ENCODE data around the gene KIRREL1.

KIRREL1 gene

DNA sequence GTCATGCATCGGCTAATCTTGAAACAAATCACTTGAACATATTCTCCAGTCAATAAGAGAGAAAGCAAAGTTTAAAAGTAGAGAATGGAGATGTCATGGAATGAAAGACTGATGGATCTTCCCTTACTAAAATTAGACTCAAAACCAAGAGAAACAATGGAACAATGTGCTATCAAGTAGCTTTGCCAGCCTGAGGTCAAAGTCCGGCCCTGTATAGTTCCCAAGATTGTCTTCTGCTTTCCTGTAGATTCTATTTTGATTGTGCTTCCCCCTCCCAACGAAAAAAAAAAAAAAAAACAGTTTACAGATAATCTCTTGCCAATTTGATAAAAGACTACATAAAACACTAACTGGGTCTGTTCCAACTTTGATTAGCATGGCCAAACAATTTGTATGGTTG, 40.8 kb upstream of the KIRREL1 start:
- TF ChIP-seq, protein P1, sequence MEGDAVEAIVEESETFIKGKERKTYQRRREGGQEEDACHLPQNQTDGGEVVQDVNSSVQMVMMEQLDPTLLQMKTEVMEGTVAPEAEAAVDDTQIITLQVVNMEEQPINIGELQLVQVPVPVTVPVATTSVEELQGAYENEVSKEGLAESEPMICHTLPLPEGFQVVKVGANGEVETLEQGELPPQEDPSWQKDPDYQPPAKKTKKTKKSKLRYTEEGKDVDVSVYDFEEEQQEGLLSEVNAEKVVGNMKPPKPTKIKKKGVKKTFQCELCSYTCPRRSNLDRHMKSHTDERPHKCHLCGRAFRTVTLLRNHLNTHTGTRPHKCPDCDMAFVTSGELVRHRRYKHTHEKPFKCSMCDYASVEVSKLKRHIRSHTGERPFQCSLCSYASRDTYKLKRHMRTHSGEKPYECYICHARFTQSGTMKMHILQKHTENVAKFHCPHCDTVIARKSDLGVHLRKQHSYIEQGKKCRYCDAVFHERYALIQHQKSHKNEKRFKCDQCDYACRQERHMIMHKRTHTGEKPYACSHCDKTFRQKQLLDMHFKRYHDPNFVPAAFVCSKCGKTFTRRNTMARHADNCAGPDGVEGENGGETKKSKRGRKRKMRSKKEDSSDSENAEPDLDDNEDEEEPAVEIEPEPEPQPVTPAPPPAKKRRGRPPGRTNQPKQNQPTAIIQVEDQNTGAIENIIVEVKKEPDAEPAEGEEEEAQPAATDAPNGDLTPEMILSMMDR (IDR thresholded peaks at IDR 0.05; ENCODE audit: low read depth, low read length) = no peak
- peaks cover 95% of the 10 kb centered on the region for H3K27me3 ChIP-seq (ENCODE audit: insufficient read depth, low read depth, severe bottlenecking)
- no peak overlapping the region for H3K4me3 ChIP-seq (ENCODE audit: low read depth, low read length)
- no peaks in the 10 kb centered on the region for H3K36me3 ChIP-seq
- no peaks in the 10 kb centered on the region for H3K9me3 ChIP-seq (ENCODE audit: severe bottlenecking)
- DNase-seq = no peak
- no peak overlapping the region for H3K27ac ChIP-seq

DNA sequence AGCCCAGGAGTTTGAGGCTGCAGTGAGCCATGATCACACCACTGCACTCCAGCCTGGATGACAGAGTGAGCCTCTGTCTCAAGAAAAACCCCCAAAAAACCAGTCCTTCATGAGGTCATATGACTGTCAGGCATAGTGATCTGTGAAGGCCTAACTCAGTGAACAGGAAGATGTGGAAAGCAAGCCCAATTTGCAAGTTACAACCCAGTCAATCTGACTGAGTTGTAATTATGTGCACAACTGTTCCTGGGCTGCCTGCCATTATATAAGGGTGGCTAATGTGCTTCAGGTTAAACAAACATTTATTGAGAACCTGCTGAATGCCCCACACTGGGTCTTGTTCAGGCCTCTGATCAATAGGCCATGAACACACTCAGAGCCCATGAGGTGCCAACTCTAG, 38.2 kb upstream of the KIRREL1 start:
- Histone ChIP-seq H3K4me3 (ENCODE audit: low read depth, low read length) (no peak overlapping the region), H3K36me3 (no peaks in the 10 kb centered on the region), H3K27ac (no peak overlapping the region), H3K9me3 (ENCODE audit: severe bottlenecking) (no peaks in the 10 kb centered on the region), H3K27me3 (ENCODE audit: insufficient read depth, low read depth, severe bottlenecking) (peaks cover 98% of the 10 kb centered on the region)
- DNase-seq = no peak
- TF ChIP-seq, protein P1 (IDR thresholded peaks at IDR 0.05; ENCODE audit: low read depth, low read length) = no peak

DNA sequence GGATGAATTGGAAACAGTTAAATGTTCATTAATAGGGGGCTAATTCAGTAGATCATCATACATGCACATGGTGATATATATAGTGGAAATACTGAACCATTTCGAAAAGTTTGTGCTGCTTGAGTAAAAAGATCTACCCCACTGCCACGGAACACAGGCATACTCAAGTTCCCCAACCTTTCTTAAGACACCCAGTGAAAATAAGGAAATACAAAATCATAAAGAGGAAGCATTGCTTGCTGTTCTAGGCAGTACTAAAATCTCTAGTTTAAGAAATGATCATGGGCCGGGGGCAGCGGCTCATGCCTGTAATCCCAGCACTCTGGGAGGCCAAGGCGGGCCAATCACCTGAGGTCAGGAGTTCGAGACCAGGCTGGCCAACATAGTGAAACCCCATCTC, 37.6 kb upstream of the KIRREL1 start:
- no peaks in the 10 kb centered on the region for H3K36me3 ChIP-seq
- no peak overlapping the region for H3K4me3 ChIP-seq (ENCODE audit: low read depth, low read length)
- no peaks in the 10 kb centered on the region for H3K9me3 ChIP-seq (ENCODE audit: severe bottlenecking)
- peaks cover 98% of the 10 kb centered on the region for H3K27me3 ChIP-seq (ENCODE audit: insufficient read depth, low read depth, severe bottlenecking)
- TF ChIP-seq, protein P1 (IDR thresholded peaks at IDR 0.05; ENCODE audit: low read depth, low read length) = no peak
- H3K27ac ChIP-seq = no peak overlapping the region
- DNase-seq = no peak

DNA sequence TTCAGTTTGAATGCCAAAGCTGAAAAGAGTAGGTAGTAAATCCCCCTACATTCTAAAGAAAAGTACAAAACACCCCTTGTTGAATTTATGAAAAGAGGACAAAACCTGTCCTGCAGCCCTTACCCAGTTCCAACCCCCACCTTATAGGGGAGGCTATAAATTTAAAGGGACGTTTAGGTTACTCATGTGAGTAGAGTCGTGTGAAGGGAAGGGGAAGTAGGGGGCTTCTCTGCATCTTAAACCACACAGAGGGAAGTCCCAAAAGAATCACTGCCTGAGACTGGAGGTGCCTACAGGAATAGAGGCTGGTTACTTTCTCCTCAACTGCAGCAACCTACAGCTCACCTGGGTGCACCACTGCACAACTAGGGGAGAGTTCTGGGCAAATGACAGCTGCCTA, 36.7 kb upstream of the KIRREL1 start:
- no peaks in the 10 kb centered on the region for H3K36me3 ChIP-seq
- no peak overlapping the region for H3K27ac ChIP-seq
- DNase-seq = no peak
- H3K27me3 ChIP-seq (ENCODE audit: insufficient read depth, low read depth, severe bottlenecking) = peaks cover 98% of the 10 kb centered on the region
- H3K9me3 ChIP-seq (ENCODE audit: severe bottlenecking) = no peaks in the 10 kb centered on the region
- TF ChIP-seq, protein P1 (IDR thresholded peaks at IDR 0.05; ENCODE audit: low read depth, low read length) = no peak
- no peak overlapping the region for H3K4me3 ChIP-seq (ENCODE audit: low read depth, low read length)

DNA sequence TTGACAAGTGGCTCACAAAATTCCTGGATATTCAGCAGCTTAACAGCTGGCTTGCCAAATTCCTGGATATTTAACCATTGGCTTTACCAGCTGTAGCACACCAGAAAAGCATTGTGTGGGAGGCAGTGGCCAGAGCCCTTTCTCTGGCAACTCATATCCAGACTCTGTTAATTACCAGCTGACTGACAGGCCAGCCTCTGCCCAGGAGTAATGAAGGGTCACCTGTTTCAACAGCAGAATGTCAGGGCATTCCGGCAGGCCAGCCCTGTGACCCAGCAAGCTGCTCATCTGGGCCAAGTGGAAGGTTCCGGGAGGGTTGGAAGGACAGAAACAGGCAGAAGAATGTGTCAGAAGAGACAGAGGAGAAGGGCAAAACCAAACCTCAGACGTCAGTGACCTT, 35.2 kb upstream of the KIRREL1 start:
- TF ChIP-seq, protein P1 (IDR thresholded peaks at IDR 0.05; ENCODE audit: low read depth, low read length) = no peak
- no peak for DNase-seq
- no peak overlapping the region for H3K27ac ChIP-seq
- H3K36me3 ChIP-seq = no peaks in the 10 kb centered on the region
- H3K9me3 ChIP-seq (ENCODE audit: severe bottlenecking) = no peaks in the 10 kb centered on the region
- H3K27me3 ChIP-seq (ENCODE audit: insufficient read depth, low read depth, severe bottlenecking) = peaks cover 98% of the 10 kb centered on the region
- no peak overlapping the region for H3K4me3 ChIP-seq (ENCODE audit: low read depth, low read length)

DNA sequence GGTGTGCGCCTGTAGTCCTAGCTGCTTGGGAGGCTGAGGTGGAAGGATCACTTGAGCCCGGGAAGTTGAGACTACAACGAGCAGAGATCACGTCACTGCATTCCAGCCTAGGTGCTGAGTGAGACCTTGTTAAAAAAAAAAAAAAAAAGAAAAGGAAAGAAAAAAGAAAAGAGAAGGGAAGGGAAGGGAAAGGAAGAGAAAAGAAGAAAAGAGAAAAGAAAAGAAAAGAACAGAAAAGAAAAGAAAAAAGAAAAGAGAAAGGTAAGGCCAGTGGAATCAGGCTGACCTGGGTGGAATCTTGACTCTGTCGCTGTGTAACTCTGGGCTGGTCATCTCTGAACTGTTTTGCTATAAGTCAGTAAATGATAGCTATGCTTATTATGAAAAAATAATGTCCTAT, 33.7 kb upstream of the KIRREL1 start:
- H3K4me3 ChIP-seq (ENCODE audit: low read depth, low read length) = no peak overlapping the region

More for the DNA sequence above, 33.7 kb upstream of the KIRREL1 start:
- Histone ChIP-seq H3K27ac (no peak overlapping the region), H3K9me3 (ENCODE audit: severe bottlenecking) (no peaks in the 10 kb centered on the region), H3K36me3 (no peaks in the 10 kb centered on the region), H3K27me3 (ENCODE audit: insufficient read depth, low read depth, severe bottlenecking) (peaks cover 95% of the 10 kb centered on the region)
- DNase-seq = no peak
- TF ChIP-seq, protein P1 (IDR thresholded peaks at IDR 0.05; ENCODE audit: low read depth, low read length) = no peak

Measured in WERI-Rb-1 (cell line).